ENCODE data around the gene ATG4A. TPM values are rescaled to one million over a fixed set of nuclear protein-coding genes. Genes with fewer than 3 reads are reported as not detected.

ATG4A gene
- total RNA-seq, 2 donors from 2014 or later = 4.3 to 4.4 TPM

DNA sequence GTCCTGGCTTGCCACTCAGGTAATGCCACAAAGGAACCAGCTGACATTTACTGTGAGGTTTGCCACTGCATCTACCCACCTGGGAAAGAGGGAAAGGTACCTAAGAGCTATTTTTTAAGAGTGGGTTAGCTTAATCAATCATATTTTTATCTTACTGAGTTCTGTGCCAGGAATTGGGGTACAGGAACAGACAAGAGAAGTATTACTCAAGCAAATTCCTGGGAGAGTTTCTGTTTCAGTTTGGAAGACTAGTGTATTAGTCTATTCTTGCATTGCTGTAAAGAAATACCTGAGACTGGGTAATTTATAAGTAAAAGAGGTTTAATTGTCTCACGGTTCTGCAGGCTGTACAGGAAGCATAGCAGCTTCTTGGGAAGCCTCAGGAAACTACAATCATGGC is 23.5 kb upstream of the ATG4A start:
- H3K4me3 Mint-ChIP-seq = no peak overlapping the region
- H3K4me1 Mint-ChIP-seq = peaks cover 11% of the 10 kb centered on the region
- no peaks in the 10 kb centered on the region for H3K36me3 Mint-ChIP-seq (ENCODE audit: low read depth)
- no peak overlapping the region for H3K9ac ChIP-seq (ENCODE audit: extremely low read depth, low read length, poor library complexity, severe bottlenecking)
- H3K9me3 ChIP-seq (ENCODE audit: control insufficient read depth, low read length) = no peaks in the 10 kb centered on the region
- DNase-seq = no peak
- H3K36me3 ChIP-seq (ENCODE audit: control insufficient read depth, insufficient read depth, low read length) = no peaks in the 10 kb centered on the region
- no peak overlapping the region for H3K4me3 ChIP-seq (ENCODE audit: low read length)
- no peak overlapping the region for H3K27ac ChIP-seq (ENCODE audit: low read depth, low read length)
- H3K27ac Mint-ChIP-seq = no peak overlapping the region
- peaks cover 31% of the 10 kb centered on the region for H3K27me3 Mint-ChIP-seq (ENCODE audit: insufficient read depth)
- peaks cover 35% of the 10 kb centered on the region for H3K27me3 ChIP-seq (ENCODE audit: control insufficient read depth, insufficient read depth, low read length, poor library complexity, severe bottlenecking)
- no peaks in the 10 kb centered on the region for H3K9me3 Mint-ChIP-seq
- no peaks in the 10 kb centered on the region for H3K4me1 ChIP-seq (ENCODE audit: control insufficient read depth, insufficient read depth, low read length)
- 95% methylated on average over 1 of the region's 1 CpG; no CpG with 5 or more reads in 1 of the 2 experiments for WGBS, 2 experiments (ENCODE audit: insufficient coverage in 1 of 2, insufficient read length in 1 of 2)
- TF ChIP-seq, protein P1, sequence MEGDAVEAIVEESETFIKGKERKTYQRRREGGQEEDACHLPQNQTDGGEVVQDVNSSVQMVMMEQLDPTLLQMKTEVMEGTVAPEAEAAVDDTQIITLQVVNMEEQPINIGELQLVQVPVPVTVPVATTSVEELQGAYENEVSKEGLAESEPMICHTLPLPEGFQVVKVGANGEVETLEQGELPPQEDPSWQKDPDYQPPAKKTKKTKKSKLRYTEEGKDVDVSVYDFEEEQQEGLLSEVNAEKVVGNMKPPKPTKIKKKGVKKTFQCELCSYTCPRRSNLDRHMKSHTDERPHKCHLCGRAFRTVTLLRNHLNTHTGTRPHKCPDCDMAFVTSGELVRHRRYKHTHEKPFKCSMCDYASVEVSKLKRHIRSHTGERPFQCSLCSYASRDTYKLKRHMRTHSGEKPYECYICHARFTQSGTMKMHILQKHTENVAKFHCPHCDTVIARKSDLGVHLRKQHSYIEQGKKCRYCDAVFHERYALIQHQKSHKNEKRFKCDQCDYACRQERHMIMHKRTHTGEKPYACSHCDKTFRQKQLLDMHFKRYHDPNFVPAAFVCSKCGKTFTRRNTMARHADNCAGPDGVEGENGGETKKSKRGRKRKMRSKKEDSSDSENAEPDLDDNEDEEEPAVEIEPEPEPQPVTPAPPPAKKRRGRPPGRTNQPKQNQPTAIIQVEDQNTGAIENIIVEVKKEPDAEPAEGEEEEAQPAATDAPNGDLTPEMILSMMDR (conservative IDR thresholded peaks at IDR 0.05) = no peak

DNA sequence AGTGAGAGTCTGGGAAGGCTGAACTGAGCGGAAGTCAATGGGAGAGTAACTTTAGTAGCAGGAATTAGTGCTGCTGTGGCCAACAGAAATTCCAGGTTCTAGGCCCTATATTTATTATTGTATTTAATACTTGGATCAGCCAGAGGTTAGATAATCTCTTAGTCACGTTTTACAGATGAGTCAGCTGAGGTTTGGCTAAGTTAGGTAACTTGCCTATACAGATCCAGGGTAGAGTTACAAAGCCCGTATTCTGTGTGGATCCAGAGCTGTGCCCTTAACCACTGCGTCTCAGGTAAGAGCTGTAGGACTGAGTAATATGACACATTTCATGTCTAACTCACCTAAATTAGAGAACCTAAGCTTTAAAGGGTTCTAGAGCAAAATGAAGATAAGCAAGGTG is 20.7 kb upstream of the ATG4A start:
- no peaks in the 10 kb centered on the region for H3K36me3 ChIP-seq (ENCODE audit: control insufficient read depth, insufficient read depth, low read length)
- TF ChIP-seq, protein P1 (conservative IDR thresholded peaks at IDR 0.05) = no peak
- H3K9ac ChIP-seq (ENCODE audit: extremely low read depth, low read length, poor library complexity, severe bottlenecking) = no peak overlapping the region
- Mint-ChIP-seq H3K36me3 (ENCODE audit: low read depth) (no peaks in the 10 kb centered on the region), H3K9me3 (no peaks in the 10 kb centered on the region), H3K27me3 (ENCODE audit: insufficient read depth) (peaks cover 19% of the 10 kb centered on the region), H3K4me1 (peaks cover 4% of the 10 kb centered on the region), H3K27ac (no peak overlapping the region), H3K4me3 (no peak overlapping the region)
- peaks cover 28% of the 10 kb centered on the region for H3K27me3 ChIP-seq (ENCODE audit: control insufficient read depth, insufficient read depth, low read length, poor library complexity, severe bottlenecking)
- no peak overlapping the region for H3K27ac ChIP-seq (ENCODE audit: low read depth, low read length)
- DNase-seq = no peak
- no peak overlapping the region for H3K4me3 ChIP-seq (ENCODE audit: low read length)
- WGBS, 2 experiments (ENCODE audit: insufficient coverage in 1 of 2, insufficient read length in 1 of 2) = 63% methylated on average over 4 of the region's 4 CpGs; no CpG with 5 or more reads in 1 of the 2 experiments
- H3K9me3 ChIP-seq (ENCODE audit: control insufficient read depth, low read length) = no peaks in the 10 kb centered on the region
- H3K4me1 ChIP-seq (ENCODE audit: control insufficient read depth, insufficient read depth, low read length) = no peaks in the 10 kb centered on the region

DNA sequence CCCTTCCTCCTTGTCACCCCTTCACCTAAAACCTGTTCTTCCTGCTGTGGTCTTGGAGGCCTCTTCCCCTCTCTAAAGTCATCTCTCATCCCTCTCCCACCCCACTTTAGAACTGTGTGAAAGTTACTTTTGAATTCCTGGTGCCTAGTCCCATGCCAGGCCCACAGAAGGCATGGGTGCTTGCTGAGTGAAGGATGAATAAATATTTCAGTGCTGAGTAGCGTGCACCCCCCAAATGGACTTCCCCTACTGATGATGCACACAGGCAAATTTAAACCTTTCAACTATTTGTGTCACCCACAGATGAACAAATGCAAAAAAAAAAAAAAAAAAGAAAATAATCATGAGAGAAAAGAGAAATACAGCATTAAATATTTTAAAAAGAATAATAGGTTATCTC is 20.0 kb upstream of the ATG4A start:
- DNase-seq = no peak
- H3K4me3 Mint-ChIP-seq = no peak overlapping the region
- H3K36me3 Mint-ChIP-seq (ENCODE audit: low read depth) = no peaks in the 10 kb centered on the region
- peaks cover 25% of the 10 kb centered on the region for H3K27me3 ChIP-seq (ENCODE audit: control insufficient read depth, insufficient read depth, low read length, poor library complexity, severe bottlenecking)
- H3K27ac Mint-ChIP-seq = no peak overlapping the region
- H3K9me3 ChIP-seq (ENCODE audit: control insufficient read depth, low read length) = no peaks in the 10 kb centered on the region
- no peak overlapping the region for H3K9ac ChIP-seq (ENCODE audit: extremely low read depth, low read length, poor library complexity, severe bottlenecking)
- peaks cover 18% of the 10 kb centered on the region for H3K27me3 Mint-ChIP-seq (ENCODE audit: insufficient read depth)
- H3K4me1 Mint-ChIP-seq = peaks cover 3% of the 10 kb centered on the region
- H3K9me3 Mint-ChIP-seq = no peaks in the 10 kb centered on the region
- WGBS, 2 experiments (ENCODE audit: insufficient coverage in 1 of 2, insufficient read length in 1 of 2) = no CpG with 5 or more reads among the region's 1 CpG
- TF ChIP-seq, protein P1 (conservative IDR thresholded peaks at IDR 0.05) = no peak
- H3K27ac ChIP-seq (ENCODE audit: low read depth, low read length) = no peak overlapping the region
- no peak overlapping the region for H3K4me3 ChIP-seq (ENCODE audit: low read length)
- H3K36me3 ChIP-seq (ENCODE audit: control insufficient read depth, insufficient read depth, low read length) = no peaks in the 10 kb centered on the region
- no peaks in the 10 kb centered on the region for H3K4me1 ChIP-seq (ENCODE audit: control insufficient read depth, insufficient read depth, low read length)

All from endodermal cell (in vitro differentiated cells).